Kidney (tissue), 14 donors: ENCODE data around the gene TRIO. TPM values are rescaled to one million over a fixed set of nuclear protein-coding genes. Genes with fewer than 3 reads are reported as not detected.

ENCODE experiments used
- DNase-seq, 5 donors: peaks; one replicate each; pipeline ENCODE4 v3.0.0-alpha.2; 2013 to 2020
- FAIRE-seq: peaks from 2 replicates; lab custom pipeline; 2012; peaks lifted over from hg19 to GRCh38; lab: Jason Lieb, UNC
- H3K27ac ChIP-seq, 2 donors: one replicate each; pipeline ENCODE4 v1.7.0; 2013; ENCODE audit warnings: low read depth in 2 of 2, low read length in 2 of 2, inconsistent platforms in 1 of 2
- H3K27me3 ChIP-seq: one replicate; pipeline ENCODE4 v1.7.1; 2013; ENCODE audit warnings: low read length, inconsistent platforms; ENCODE audit not compliant: control insufficient read depth, insufficient read depth
- H3K36me3 ChIP-seq, 3 donors: one replicate each; pipeline versions ENCODE4 v1.7.0 to v1.7.1; 2013; ENCODE audit warnings: low read length in 3 of 3, control low read depth in 1 of 3, inconsistent platforms in 1 of 3; ENCODE audit not compliant: insufficient read depth in 3 of 3, control insufficient read depth in 2 of 3
- H3K4me1 ChIP-seq, 3 donors: one replicate each; pipeline versions ENCODE4 v1.7.0 to v1.7.1; 2013; ENCODE audit warnings: low read length in 3 of 3, inconsistent platforms in 1 of 3, low read depth in 1 of 3; ENCODE audit not compliant: control insufficient read depth in 2 of 3, insufficient read depth in 2 of 3
- H3K4me3 ChIP-seq, 3 donors: one replicate each; pipeline versions ENCODE4 v1.7.0 to v1.8.1; 2013; ENCODE audit warnings: low read length in 3 of 3, control low read depth in 1 of 3, inconsistent platforms in 1 of 3
- H3K9ac ChIP-seq, 3 donors: one replicate each; pipeline versions ENCODE4 v1.7.0 to v1.7.1; 2013; ENCODE audit warnings: low read length in 3 of 3, control low read depth in 1 of 3, inconsistent platforms in 1 of 3
- H3K9me3 ChIP-seq, 3 donors: one replicate each; pipeline versions ENCODE4 v1.7.0 to v1.7.1; 2013; ENCODE audit warnings: low read length in 3 of 3, control low read depth in 1 of 3, inconsistent platforms in 1 of 3; ENCODE audit not compliant: control insufficient read depth in 2 of 3, insufficient read depth in 1 of 3
- CTCF ChIP-seq: IDR thresholded peaks from 3 replicates; pipeline ENCODE4 v1.5.1; 2012; ENCODE audit warnings: mild to moderate bottlenecking, moderate library complexity, borderline replicate concordance; ENCODE audit not compliant: insufficient read depth; ENCODE audit errors: extremely low read depth
- intact Hi-C: fragments of 100-400 bp; cut with DNase I; formaldehyde crosslinking; loops from one replicate; pipeline ENCODE4 v1.11.1; 2022
- polyA plus RNA-seq: library from polyadenylated mRNA; stranded (reverse); fragments of 350-450 nt; fragmentation: Illumina TruSeq; extraction: RNeasy Lipid Tissue Mini Kit (QIAGEN cat#74804); gene quantifications from one replicate; pipeline ENCODE4 v1.2.3, GENCODE V29; 2014; ENCODE audit warnings: low read depth, low replicate concordance; ENCODE audit not compliant: insufficient read depth
- total RNA-seq: library from RNA; stranded (reverse); fragmentation: NEBNext Ultra II Directional; extraction: Animal tissue kit (Norgen Biotek cat#: 25700); gene quantifications from one replicate; pipeline ENCODE4 v1.2.1, GENCODE V29; 2021
- donor health status: control.
- donor health status: control.
- donor health status: control.
- donor health status: control.
- donor health status: control.
- donor health status: DM: yes; HTN: yes; CAD: no.
- donor health status: Normal renal cell carcinoma (clear cell type).

Gene TRIO
- total and polyA plus RNA-seq, 2 donors from 2014 or later, result 9.5 to 149 TPM

- Histone ChIP-seq H3K27me3 (no peaks in the 10 kb centered on the region), H3K4me3 (peak overlapping the region; percentile 67 to 75 (median 67)), H3K4me1 (peaks cover 0 to 33% (median 30%) of the 10 kb centered on the region in 3 donors), H3K27ac (peak overlapping the region; percentile 5 to 36), H3K36me3 (no peaks in the 10 kb centered on the region), H3K9me3 (no peaks in the 10 kb centered on the region), H3K9ac (peak overlapping the region in 1 of 3 donors; percentile 81)
- no peak for DNase-seq
- no peak for FAIRE-seq
- no peak for TF ChIP-seq CTCF
- intact Hi-C loops, result no loop called here
Observed at GRCh38 chr5:14145435-14146334, 2.5 kb downstream of the TRIO start.

GRCh38 chr5:14146725-14147124 lies 3.6 kb downstream of the TRIO start:
- H3K9ac ChIP-seq, result peak overlapping the region in 1 of 3 donors; percentile 81
- DNase-seq, result no peak
- intact Hi-C loops, result no loop called here
- no peaks in the 10 kb centered on the region for H3K9me3 ChIP-seq
- TF ChIP-seq CTCF, result no peak
- peak overlapping the region; percentile 46 to 49 for H3K27ac ChIP-seq
- no peak for FAIRE-seq
- H3K27me3 ChIP-seq, result no peaks in the 10 kb centered on the region
- no peaks in the 10 kb centered on the region for H3K36me3 ChIP-seq
- peaks cover 0 to 33% (median 30%) of the 10 kb centered on the region in 3 donors for H3K4me1 ChIP-seq
- no peak overlapping the region for H3K4me3 ChIP-seq

- Histone ChIP-seq H3K27ac (peak overlapping the region in 1 of 2 donors; percentile 49), H3K9ac (peak overlapping the region in 1 of 3 donors; percentile 81), H3K4me1 (peaks cover 0 to 32% (median 30%) of the 10 kb centered on the region in 3 donors), H3K9me3 (no peaks in the 10 kb centered on the region), H3K27me3 (no peaks in the 10 kb centered on the region), H3K36me3 (no peaks in the 10 kb centered on the region), H3K4me3 (no peak overlapping the region)
- no peak for TF ChIP-seq CTCF
- DNase-seq (no peak), FAIRE-seq (no peak)
- intact Hi-C loops, result no loop called here
Observed at GRCh38 chr5:14147210-14147609, 4.1 kb downstream of the TRIO start.
